ENCODE results near the gene TIE1. TPM values are rescaled to one million over a fixed set of nuclear protein-coding genes. Genes with fewer than 3 reads are reported as not detected.

Gene TIE1
- total and polyA plus RNA-seq, 9 of the 15 experiments (the other 6 are each of a cell fraction or from before 2014, with no cell fraction given), result 0.07 to 0.49 (median 0.14) TPM; not detected in 4

DNA sequence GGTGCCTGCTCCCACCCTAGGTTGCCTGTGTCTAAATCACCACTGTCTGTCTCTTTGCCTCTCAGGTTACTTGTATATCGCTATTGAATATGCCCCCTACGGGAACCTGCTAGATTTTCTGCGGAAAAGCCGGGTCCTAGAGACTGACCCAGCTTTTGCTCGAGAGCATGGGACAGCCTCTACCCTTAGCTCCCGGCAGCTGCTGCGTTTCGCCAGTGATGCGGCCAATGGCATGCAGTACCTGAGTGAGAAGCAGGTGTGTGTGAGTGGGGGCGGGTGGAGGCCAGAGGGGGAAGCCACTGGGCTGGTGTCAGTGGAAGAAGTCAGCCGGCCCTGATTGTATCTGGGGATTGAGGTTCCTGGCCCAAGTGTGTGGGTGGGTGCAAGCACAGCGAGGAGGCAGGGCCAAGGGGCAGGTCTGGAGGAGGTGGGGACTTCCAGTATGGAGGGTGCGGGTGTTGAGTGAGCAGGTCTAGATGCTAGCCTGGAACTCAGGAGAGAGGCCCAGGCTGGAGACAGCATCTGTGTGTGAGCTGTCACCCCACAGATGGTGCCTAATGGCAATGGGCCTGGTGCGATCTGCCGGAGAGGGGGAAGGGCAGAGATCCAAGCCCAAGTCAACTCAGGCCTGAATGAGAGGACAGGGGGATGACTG is 17.2 kb downstream of the TIE1 start (continued):
- TF ChIP-seq ZMIZ1 (IDR thresholded peaks at IDR 0.05; ENCODE audit: low read depth in 2 of 2, low read length in 2 of 2) (no peak), CBFB (CRISPR knock-in tag; IDR thresholded peaks at IDR 0.05) (no peak), RCOR1 (IDR thresholded peaks at IDR 0.05; ENCODE audit: borderline replicate concordance in 1 of 2, low read depth in 2 of 2, low read length in 2 of 2) (peak in 1 of 2 experiments; percentile 26; a peak in 1 of 4 replicates)

- in situ Hi-C loops (cut with MboI), result no loop called here
- no peaks in the 10 kb centered on the region for H3K9me3 ChIP-seq (replicated peaks; ENCODE audit: control insufficient read depth, insufficient read depth, low read depth, low read length)
- no peak overlapping the region for H3K4me3 ChIP-seq
- TF ChIP-seq ZNF449 (CRISPR knock-in tag; IDR thresholded peaks at IDR 0.05), result no peak
- no peak for TF ChIP-seq SREBF2 (CRISPR knock-in tag; IDR thresholded peaks at IDR 0.05)
- TF ChIP-seq RBM25 (IDR thresholded peaks at IDR 0.05; ENCODE audit: low read depth, low read length, severe bottlenecking), result no peak
- no peak for TF ChIP-seq ZNF766 (CRISPR knock-in tag; conservative IDR thresholded peaks at IDR 0.05)
- no peak for TF ChIP-seq ZNF444 (CRISPR knock-in tag; IDR thresholded peaks at IDR 0.05)
- no peak for TF ChIP-seq RBM39 (optimal IDR thresholded peaks at IDR 0.05; ENCODE audit: low read depth, low read length)
- no peak for TF ChIP-seq MTF1 (CRISPR knock-in tag; IDR thresholded peaks at IDR 0.05; ENCODE audit: borderline replicate concordance)
- TF ChIP-seq ZNF121 (CRISPR knock-in tag; conservative IDR thresholded peaks at IDR 0.05), result no peak
- TF ChIP-seq ETV5 (CRISPR knock-in tag; IDR thresholded peaks at IDR 0.05; ENCODE audit: low read depth), result no peak
- TF ChIP-seq BDP1 (IDR thresholded peaks at IDR 0.05; ENCODE audit: insufficient read depth, insufficient read length), result no peak
- TF ChIP-seq U2AF1 (optimal IDR thresholded peaks at IDR 0.05; ENCODE audit: low read depth, low read length), result no peak
- no peak for TF ChIP-seq NR2F6 (CRISPR knock-in tag; IDR thresholded peaks at IDR 0.05)
- TF ChIP-seq HNRNPUL1 (IDR thresholded peaks at IDR 0.05; ENCODE audit: low read length), result no peak
- no peak for TF ChIP-seq NFRKB (IDR thresholded peaks at IDR 0.05; ENCODE audit: low read depth)
- TF ChIP-seq CREM (IDR thresholded peaks at IDR 0.05; ENCODE audit: low read depth), result no peak
- H2AFZ ChIP-seq (ENCODE audit: low read depth, low read length), result no peak overlapping the region
- DNase-seq (ENCODE audit: extremely low read depth in 1 of 4, low spot score in 3 of 4), result no peak
- WGBS (ENCODE audit: insufficient coverage, low coverage, missing lambda C conversion rate), result 28% methylated on average over 4 of the region's 4 CpGs
- ChIA-PET CTCF (ENCODE audit: low intra/inter-chr PET ratio) (no interaction called here), POLR2A (no interaction called here)
- H3K9ac ChIP-seq (ENCODE audit: insufficient read depth in 1 of 2, low read depth in 2 of 2, low read length in 2 of 2), result no peak overlapping the region
- ATAC-seq, result no peak
- peaks cover 6 to 21% of the 10 kb centered on the region in 2 experiments; a peak in 3 of 5 replicates for H3K27me3 ChIP-seq (ENCODE audit: control insufficient read depth in 2 of 2, insufficient read depth in 2 of 2, low read length in 2 of 2)
- intact Hi-C loops (cut with micrococcal nuclease), result no loop called here
- no TSS peak for BruUV-seq (replicated peaks)
- no peak overlapping the region for H3K4me2 ChIP-seq (ENCODE audit: insufficient read depth, low read length)
- H3K79me2 ChIP-seq (ENCODE audit: control insufficient read depth, insufficient read depth, low read length), result no peaks in the 10 kb centered on the region
- peaks cover 3 to 11% of the 10 kb centered on the region in 2 experiments; a peak in 3 of 5 replicates for H3K4me1 ChIP-seq (replicated peaks in 1 of 2; ENCODE audit: control insufficient read depth in 2 of 2, insufficient read depth in 2 of 2, low read length in 2 of 2)
- H3K27ac ChIP-seq (ENCODE audit: extremely low read depth, low read depth, low read length), result no peak overlapping the region
- H3K36me3 ChIP-seq (ENCODE audit: control insufficient read depth, insufficient read depth, low read length), result no peaks in the 10 kb centered on the region
- H4K20me1 ChIP-seq (replicated peaks; ENCODE audit: control insufficient read depth, insufficient read depth, low read length), result peaks cover 8% of the 10 kb centered on the region; the same call in 1 of the 2 replicates
- no peaks in the 10 kb centered on the region for H3K9me1 ChIP-seq (ENCODE audit: control insufficient read depth, insufficient read depth, low read length)
- no peak for FAIRE-seq
These were observed 18.0 kb downstream of the TIE1 start for GRCh38 chr1:43318831-43319230.
